Activated T-cell treated with anti-CD3 and anti-CD28 coated beads, Interleukin-2, amount 50 U/mL, for 48 hours (primary cell): ENCODE measurements around the gene FOXD1.
A peak's percentile ranks its signal among the peaks of the same experiment; 100 is the strongest.

Experiments used
- DNase-seq, 2 experiments: peaks; one replicate each; pipeline ENCODE4 v3.0.0-alpha.2; 2020

Gene FOXD1

DNA sequence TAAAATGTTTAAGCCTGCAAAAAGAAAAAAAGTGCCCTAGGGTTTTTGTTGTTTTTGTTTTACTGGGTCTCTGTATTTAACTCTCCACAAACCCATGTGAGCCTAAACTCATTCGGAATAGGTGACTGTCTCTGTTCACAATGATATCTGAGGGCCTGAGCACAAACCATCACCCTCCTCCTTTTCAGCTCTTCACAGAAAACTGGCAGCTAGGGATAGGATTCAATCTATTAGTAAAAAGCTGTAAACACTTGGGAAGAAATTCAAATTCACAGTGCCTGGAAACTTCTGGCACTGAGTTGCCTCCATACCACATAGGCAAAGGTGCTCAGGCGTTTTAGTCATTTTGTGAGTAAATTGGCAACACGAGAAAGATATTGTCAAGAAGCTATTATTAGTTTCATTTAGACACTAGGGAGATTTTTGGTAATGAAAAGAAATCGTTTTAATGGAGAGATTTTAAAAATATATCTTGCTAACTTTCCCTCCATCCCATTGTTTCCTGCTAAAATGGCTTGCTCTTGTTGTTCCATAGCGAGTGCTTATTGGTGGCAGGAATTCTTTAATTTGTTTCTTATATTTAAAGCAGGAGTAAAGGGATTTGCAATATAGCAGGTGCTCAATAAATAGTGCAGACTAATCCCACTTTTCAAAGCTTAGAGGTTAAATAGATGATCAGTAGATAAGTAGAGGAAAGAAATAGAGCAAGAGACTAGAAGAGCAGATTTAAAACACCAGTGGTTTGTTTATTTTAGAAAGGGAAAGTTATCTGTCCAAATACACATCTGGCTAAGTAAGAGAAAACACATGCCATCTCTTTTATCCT lies 9.7 kb downstream of the FOXD1 start:
- no peak for DNase-seq

DNA sequence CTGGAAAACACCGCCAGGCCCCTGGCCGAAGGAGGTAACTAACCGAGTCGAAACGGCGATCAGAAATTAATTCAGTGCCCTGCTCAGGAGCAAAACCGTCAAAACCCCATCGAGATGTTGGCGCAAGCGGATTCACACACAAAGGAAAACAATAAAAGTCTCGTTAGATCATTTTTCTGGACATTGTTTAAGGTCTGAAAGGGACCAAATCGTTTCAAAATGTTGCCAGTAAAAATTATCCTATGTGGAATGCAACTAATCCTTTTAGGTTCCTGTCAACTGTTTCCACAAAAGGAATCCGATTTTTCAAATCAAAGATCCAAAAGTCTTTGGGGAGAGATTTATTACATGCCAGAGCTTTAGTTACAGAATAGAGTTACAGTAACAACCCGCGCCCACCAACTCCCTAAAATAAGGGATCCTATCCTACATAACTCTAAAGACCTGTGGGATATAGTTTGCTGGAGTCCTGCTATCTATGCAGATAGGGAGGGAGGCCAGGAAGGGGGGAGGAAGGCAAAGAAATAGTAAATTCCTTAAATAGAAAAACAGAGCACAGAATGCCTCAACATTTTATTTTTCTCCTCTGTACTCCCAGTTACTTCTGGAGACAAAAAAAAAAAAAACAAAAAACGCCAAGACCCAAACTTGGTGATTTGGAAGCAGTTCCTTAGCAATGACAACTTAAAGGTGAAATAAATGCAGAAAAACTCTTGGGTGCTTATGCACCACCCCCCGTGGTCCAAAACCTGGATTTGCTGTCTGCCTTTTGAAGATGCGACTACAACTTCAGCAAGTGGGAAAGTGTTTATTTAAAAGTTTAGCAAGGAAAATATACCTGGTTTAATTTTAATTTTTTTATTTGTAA lies 10.6 kb downstream of the FOXD1 start:
- DNase-seq = no peak

DNA sequence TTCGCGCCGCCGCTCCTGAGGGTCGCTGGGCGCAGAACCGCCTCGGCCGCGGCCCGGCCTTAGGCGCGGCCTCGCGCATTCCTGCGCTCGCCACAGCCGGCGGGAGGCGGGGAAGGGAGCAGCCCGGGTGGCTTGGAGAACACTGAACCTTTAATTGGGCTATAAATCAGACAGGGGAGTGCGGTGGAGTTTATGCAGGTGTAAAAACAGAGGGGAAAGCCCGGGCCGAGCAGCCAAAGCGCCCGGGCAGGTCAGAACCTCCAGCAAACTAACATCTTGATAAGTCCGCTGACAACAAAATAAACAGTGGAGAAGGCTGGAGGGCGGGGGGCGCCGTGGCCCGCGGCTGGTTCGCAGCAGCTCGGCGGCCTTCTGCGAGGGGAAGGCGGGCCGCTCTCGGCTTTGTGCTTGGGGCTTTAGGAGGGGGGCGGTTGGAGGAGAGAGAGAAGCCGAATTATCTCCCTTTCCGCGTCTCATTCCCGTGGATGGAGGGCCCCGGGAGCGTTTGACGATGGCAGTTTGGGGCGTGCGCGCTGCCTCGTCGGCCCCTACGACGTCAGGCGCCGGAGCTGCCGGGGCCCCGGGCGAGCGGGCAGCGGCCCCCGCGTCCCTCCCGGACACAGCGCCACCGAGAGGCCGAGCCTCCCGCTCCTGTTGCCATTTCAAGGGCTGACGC lies 11.3 kb downstream of the FOXD1 start:
- DNase-seq = peak in 1 of 2 experiments; percentile 44

DNA sequence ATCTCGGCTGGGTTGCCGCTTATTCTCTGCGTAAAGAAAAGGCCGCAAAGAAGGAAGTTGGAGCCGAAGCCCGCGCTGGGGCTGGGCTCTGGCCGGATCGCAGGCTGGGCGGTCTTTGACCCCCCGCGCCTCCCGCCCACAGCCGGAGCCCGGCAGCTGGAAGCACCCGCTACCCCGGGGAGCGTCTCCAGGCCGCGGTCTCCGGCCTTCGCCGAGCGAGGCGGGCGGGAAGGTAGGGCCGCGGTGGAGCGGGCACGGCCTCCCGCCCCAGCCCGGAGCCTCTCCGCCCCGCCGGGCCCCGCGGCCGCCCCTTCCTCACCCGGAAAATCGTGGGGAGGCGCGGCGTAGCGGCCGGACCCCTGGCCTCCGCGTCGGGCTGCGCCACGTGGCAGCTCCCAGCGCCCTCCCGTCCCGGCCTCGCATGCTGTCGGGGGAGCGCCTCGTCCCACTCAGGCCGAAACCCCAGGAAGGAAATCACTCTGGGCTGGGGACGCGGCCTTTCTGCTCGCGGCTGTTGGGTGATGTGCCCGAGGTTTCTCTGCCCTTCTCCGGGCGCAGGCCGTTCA lies 12.0 kb downstream of the FOXD1 start:
- DNase-seq = peak in 1 of 2 experiments; percentile 35

DNA sequence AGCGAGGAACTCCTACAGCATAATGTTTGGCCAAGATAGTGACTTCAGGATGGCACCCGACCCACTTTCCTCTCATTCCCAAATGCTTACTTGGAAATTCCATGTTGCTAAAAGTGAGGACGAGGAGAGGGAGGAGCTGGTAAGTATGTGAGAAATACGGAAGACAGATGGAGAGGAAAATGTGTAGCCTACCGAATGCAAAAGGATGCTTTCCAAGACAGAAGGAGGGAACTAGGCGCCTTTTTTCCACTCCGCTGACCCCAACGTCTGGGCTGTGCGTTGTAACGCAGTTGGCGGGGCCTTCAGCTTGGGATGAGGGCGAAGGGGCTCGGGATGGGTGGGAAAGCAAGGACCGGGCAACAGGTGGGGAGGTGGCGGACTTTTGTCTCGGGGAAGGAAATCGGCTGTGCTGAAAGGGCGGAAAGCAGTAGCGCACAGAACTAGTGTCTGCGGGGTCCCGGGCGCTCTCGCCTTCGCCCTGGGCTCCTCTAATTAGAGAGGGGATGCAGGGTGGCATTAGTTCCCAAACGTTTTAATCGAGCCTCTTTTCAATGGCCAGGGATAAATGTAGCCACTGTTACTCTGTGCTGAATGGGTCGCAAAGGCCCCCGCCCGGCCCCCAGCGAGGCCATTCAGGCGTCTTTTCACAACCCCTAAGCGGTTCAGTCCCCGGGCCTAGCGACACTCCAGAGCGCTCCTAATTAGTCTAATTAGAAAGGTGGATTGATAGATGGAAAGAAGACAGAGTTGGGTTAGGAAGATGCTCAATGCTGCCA lies 12.6 kb downstream of the FOXD1 start:
- DNase-seq = peak in 1 of 2 experiments; percentile 28

DNA sequence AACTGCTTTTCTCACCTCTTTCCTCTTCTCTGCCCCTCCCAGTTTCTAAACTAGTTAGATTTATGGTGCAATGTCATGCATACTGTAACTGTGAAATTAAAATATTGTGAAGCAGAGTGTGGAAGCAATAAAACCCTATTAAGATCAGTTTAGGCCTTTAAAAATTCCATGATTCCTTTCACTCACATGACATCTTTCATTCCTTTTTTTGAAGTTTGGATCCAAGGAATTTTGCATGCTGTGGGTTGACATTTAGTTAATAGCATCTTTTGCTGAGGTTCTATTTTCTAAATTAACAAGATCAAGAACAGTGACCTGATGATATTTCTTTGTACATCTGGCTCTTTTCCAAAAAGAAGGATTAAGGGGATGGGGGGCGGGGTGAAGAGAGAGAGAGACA lies 13.7 kb downstream of the FOXD1 start:
- no peak for DNase-seq

DNA sequence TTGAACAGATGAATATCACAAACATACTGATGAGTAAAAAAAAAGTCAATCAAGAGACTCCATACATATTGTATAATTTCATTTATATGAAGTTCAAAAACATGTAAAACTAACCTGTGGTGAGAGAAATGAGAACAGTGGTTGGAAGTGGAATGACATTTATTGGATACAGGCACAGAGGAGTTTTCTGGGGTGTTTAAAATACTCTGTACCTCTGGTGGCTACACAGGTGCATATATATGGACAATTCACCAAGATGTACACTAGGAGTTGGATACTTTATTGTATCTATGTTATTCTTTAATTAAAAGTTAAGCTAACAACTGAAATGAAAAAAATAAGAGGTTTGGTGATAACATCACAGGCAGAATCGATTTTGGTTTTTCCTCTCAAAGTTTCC lies 14.1 kb downstream of the FOXD1 start:
- no peak for DNase-seq

DNA sequence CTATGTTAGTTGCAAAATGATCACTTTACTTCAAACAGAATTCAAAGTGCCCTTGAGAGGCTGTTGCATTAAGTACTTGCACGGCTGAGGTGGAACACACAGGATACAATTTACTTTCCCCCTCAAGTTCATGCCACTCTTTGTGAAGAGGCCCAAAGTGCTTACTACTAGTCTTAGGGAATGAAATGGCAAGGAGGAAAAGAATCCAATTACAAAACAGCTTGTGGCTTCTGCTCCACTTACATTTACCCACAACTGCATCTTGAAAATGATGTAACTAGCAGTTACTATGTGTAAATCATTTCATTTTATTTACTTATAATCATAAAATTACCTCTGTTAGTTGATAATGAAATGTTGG lies 14.6 kb downstream of the FOXD1 start:
- DNase-seq = no peak

DNA sequence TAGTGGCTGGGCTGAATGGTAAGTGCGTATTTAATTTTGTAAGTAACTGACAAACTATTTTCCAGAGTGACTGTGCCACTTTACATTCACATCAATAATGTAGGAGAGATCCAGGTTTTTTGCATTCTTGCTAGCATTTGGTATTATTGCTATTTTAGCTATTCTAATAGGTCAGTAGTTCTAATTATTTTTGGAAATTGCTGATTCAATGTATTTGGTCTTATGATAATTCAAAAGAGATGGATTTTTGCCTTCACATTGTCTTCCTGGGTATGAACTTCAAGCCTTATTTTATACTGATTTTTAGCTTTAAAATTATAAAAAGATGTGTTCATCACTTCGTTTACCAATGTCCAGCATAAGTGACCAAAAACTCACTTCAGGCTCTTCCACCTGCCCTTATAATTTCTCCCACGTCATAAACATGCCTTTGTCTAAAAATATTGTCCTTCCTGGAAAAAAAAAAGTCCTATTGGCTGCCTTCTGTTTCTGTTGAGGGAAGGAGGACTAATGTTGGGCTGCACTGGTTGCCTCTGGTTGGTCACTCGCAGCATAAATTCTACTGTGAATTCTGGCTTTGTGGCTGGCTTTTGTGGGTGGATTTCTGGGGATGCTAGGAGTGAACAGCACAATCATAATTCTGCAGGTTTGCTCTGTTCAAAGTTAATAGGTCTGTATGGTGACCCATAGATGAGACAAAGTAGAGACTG lies 15.2 kb downstream of the FOXD1 start:
- DNase-seq = no peak

DNA sequence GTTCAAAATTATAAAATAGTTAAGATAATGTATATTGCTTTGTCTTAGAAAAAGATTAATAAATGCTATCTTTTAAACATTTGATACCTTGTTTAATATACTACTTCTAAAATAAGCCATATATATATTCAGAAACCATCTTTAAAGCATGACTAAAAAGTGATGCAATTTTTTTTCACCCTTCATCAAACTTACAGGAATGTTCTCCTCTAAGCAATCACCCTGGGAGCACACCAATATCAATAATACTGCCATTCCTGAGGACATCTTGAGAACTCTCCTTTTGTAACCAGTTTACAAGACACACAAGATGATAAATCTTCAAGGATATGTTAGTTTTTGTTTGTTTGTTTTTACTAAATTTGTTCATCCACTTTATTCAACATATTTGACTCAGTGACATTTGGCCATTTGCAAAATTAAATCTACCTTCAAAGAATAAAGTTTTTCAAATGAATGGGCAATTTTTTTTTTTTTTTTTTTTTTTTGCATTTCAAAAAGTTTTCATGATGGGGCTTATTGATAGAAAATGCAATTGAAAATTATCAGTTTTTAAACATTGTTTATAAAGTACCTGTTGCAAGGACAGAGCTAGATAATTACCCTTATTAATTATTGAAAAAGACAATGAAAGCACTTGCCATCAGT lies 17.2 kb downstream of the FOXD1 start:
- DNase-seq = no peak

DNA sequence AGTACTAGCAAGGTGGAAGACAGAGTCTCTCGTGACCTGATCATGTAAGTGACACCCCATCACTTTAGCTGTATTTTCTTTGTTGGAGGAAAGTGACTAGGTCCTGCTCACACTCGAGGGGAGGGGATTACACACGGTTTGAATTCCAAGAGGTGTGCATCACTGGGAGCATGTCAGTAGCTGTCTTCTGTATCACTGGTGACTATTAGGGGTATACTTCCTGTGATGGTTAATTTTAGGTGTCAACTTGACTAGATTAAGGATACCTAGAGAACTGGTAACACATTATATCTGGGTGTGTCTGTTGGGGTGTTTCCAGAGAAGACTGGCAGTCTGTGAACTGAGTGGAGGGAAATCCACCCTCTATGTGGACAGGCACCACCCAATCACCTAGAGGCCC lies 22.5 kb downstream of the FOXD1 start:
- no peak for DNase-seq

DNA sequence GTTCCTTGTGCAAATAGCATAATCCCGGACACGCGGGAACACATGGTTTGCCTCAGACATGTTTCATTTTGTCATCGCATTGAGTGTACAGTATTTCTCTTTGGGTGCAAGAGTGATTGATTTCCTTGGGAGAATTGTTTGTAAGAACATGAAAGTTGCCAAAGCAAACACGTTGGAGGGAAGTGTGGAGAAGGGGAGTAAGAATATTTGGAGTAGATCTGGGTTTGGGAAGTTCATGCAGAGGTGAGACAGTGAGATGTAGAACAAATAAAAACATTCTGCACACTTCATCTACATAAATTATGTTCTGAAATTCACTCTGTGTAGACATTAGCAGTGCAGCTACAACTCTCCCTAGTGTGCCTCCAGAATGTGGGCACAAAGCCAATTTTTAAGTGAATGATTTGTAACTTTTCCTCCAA lies 24.0 kb downstream of the FOXD1 start:
- DNase-seq = no peak

DNA sequence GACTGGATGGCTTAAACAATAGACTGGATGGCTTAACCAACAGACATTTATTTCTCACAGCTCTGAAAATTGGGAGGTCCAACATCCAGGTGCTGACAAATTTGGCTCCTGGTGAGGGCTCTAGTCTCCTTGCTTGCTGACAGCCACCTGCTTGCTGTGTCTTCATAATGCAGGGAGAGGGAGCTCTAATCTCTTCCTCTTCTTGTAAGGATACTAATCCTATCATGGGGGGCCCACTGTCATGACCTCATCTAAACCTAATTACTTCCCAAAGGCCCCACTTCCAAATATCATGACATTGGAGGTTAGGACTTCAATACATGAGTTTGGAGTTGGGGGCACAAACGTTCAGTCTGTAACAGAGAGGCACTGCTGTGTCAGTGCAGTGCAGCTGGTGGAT lies 26.4 kb downstream of the FOXD1 start:
- DNase-seq = no peak

DNA sequence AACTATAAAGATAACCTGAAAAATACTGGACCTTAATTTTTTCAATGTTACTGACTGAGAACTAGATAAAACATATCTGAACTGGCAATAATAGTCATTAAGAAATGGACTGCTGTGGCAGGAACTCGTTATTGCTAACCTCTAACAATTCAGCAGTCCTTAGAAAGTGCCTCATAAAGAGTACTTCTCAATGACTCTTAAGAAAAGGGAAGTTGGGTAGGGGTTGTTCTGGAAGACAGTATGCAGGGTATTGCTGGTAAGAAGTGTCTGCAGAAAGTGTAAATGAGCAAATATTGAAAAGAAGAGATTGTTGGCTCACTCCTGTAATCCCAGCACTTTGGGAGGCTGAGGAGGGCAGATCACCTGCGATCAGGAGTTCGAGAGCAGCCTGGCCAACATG lies 27.9 kb downstream of the FOXD1 start:
- no peak for DNase-seq

DNA sequence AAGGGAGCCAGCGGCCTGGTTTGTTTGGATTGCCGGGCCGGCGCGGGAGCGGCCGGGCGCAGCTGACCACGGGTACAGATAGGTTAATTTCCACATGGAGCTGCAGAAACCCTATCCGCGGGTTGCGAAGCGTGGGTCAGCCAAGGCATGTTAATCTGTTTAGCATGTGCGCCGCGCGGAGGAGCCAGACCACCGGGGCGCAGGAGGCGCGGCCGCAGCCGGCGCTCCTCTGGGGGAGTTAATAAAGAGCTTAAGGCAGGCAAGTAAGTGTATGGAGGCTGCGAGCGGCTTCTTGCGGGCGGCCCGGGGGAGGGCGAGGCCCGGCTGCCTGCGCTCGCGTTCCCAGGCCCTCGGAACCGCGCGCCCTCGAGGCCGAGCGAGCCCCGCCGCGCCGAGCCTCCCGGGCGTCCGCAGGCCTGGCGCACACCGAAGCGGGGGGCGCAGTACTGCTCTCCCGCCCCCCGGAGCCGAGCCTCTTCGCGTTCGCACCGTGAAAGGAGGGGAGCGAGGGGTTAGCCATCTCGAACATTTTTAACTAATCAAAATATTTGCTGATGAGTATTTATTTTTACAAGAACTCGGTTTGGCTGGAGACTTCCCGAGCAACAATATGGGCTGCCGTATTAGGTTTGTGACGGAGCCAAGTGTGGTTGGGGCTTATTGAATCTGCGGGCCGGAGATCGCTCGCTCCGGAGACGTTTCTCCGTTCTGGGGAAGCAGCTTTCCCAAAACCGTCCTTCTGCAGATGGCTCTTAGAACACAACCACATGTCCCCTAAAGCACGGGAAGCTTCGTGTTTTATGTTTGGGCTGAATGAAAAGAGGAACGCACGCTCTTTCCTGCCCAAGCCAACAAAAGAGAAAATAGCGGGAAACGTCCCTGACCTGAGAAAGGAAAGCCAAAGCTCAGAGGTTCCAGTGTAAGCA lies 28.8 kb downstream of the FOXD1 start:
- DNase-seq = peak; percentile 21 to 24

DNA sequence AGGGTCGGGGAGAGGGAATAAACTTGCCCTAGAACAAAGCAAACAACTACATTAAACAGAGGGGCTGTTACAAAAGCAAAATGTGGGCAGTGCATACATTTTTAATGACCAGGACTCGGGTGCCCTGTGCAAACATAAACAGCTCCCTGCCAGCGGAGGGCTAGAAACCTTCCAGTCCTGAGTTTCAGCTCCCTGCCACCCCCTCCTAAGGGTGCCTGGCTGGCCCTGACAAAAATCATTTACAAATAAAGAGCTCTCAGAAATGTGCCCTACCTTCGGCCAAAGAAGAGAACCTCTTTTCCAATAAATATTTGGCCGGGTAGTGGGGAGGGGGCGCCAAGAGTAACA lies 29.5 kb downstream of the FOXD1 start:
- DNase-seq = no peak

DNA sequence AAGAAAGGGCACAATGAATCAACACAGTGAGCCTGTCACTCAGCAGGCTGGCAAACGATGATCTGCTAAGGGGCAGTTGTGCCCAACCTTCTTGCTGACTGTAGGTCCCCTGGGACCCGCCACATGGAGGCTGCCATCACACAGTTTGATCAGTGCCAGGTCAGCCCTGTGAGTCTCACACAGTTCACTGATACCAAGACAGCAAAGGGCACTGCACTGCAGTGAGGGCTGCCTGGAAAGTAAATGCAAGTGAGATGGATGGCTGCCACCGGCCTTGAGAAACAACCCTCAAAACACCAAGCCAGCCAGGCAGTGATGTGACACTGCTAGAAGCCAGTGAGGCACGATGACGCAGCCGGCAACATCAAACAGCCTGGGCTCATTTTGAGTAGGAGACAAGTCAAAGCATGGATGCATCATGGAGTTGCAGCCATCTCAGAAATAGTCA lies 30.3 kb downstream of the FOXD1 start:
- peak; percentile 31 to 37 for DNase-seq

DNA sequence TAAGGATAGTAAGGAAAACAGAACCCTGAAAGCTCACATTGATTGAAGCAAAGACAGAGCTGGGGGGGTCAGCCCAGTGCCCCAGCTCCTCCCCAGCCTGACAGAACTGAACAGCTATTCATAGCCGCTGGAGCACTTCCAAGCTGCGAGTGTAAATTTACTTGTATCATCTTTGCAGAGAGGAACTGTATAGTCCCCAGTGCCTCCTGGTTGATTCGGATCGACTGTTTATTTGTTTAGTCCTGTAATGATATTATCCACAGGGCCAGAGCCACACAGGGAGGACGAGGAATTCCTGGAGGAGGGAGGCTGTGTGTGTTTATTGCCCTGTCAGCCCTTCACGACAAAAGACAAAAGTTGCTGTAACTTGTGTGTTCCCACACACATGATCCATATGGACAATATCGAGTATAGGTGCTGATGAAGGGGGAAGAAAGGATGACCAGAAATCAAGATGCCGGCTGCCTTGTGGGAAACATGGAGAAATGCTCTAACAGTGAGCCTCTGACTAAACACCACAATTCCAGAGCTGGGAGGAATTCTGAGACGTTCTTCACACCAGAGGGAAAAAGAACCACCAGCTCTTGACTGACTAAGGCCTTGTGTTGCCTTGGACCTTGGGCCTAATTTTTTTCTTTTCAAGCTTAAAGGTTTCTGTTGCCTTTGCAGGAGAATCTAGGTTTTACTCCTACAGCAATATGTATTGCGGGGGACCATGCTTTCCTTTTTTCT lies 31.1 kb downstream of the FOXD1 start:
- no peak for DNase-seq

DNA sequence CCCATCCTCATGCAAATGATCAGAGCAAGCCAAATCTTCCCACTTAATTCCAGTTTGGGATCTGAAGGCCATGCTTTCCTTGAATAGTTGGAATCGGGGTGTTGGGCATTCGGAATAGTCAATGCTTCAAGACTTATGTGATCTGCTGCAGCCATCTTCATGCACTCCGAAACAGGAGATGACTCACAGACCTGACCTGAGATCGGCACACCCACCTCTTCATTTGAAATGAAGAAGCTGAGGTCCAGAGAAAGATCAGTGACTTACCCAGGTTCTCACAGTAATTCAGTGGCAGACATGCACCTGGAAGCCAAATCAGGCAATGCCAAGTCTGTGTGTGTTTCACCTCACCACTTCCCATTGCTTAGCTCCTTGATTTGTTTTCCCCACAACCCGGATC lies 33.0 kb downstream of the FOXD1 start:
- DNase-seq = no peak
